GM23338 (cell line): ENCODE data around the gene TAS2R10.

Experiments
- CREB1 ChIP-seq: fragments of 250-450 bp; sonication (Bioruptor Pico); IDR thresholded peaks from 2 replicates; pipeline ENCODE4 v1.5.0; 2020; ENCODE audit warnings: low read depth, mild to moderate bottlenecking, moderate library complexity
- CTCF ChIP-seq, 2 experiments: fragments of 200-600 bp in 1 of 2; sonication (generic) in 1 of 2; conservative IDR thresholded peaks; 2 replicates each; pipeline versions ENCODE4 v1.5.1 to v1.6.1; 2016 to 2017; ENCODE audit warnings: antibody characterized with exemption in 2 of 2, low read depth in 2 of 2, mild to moderate bottlenecking in 2 of 2, moderate library complexity in 1 of 2
- EZH2 ChIP-seq: fragments of 200-600 bp; sonication (generic); IDR thresholded peaks from one replicate; pipeline ENCODE4 v1.8.0; 2017; ENCODE audit warnings: antibody characterized with exemption, mild to moderate bottlenecking, low read depth; ENCODE audit not compliant: unreplicated experiment
- EZH2phosphoT487 ChIP-seq: fragments of 200-600 bp; sonication (generic); IDR thresholded peaks from one replicate; pipeline ENCODE4 v1.8.1; 2018; ENCODE audit warnings: antibody characterized with exemption; ENCODE audit not compliant: unreplicated experiment
- JUNB ChIP-seq: IDR thresholded peaks from one replicate; pipeline ENCODE4 v1.6.1; 2016; ENCODE audit warnings: antibody characterized with exemption; ENCODE audit not compliant: unreplicated experiment
- NANOG ChIP-seq: IDR thresholded peaks from 2 replicates; pipeline ENCODE4 v1.6.1; 2016; ENCODE audit warnings: antibody characterized with exemption, borderline replicate concordance
- POLR2AphosphoS5 ChIP-seq: IDR thresholded peaks from 2 replicates; pipeline ENCODE4 v1.6.1; 2016; ENCODE audit warnings: antibody characterized with exemption, low read depth
- REST ChIP-seq: IDR thresholded peaks from one replicate; pipeline ENCODE4 v1.6.1; 2018; ENCODE audit warnings: antibody characterized with exemption; ENCODE audit not compliant: unreplicated experiment
- STAT1 ChIP-seq: IDR thresholded peaks from one replicate; pipeline ENCODE4 v1.6.1; 2016; ENCODE audit warnings: antibody characterized with exemption; ENCODE audit not compliant: unreplicated experiment
- ZNF114 ChIP-seq: fragments of 250-450 bp; sonication (Bioruptor Pico); IDR thresholded peaks from 2 replicates; pipeline ENCODE4 v1.5.0; 2020; ENCODE audit warnings: mild to moderate bottlenecking, moderate library complexity

GRCh38 chr12:10853776-10854175 lies 27.6 kb upstream of the TAS2R10 start:
- TF ChIP-seq CREB1 (CRISPR knock-in tag), result no peak
- TF ChIP-seq EZH2, result no peak
- no peak for TF ChIP-seq JUNB
- no peak for TF ChIP-seq CTCF (conservative IDR thresholded peaks at IDR 0.05; ENCODE audit: low read depth in 2 of 2)
- TF ChIP-seq POLR2AphosphoS5, result no peak
- TF ChIP-seq REST, result no peak
- no peak for TF ChIP-seq ZNF114 (CRISPR knock-in tag)
- no peak for TF ChIP-seq NANOG
- no peak for TF ChIP-seq STAT1
- no peak for TF ChIP-seq EZH2phosphoT487
